K562 (cell line): Measurements from ENCODE around the gene CSTF2T.

Experiments used
- FOXA1 ChIP-seq: fragments of 450-650 bp; IDR thresholded peaks from 2 replicates; pipeline ENCODE4 v1.6.1; 2016; ENCODE audit warnings: mild to moderate bottlenecking, borderline replicate concordance
- FOXM1 ChIP-seq, 2 experiments: fragments of 450-650 bp in 1 of 2; sonication (generic) in 1 of 2; formaldehyde crosslinking in 1 of 2; IDR thresholded peaks; 2 replicates each; pipeline versions ENCODE4 v1.6.1 to v1.9.0; 2017 to 2022; ENCODE audit warnings: low read depth in 2 of 2, mild to moderate bottlenecking in 2 of 2, missing genetic modification reagents in 1 of 2, moderate library complexity in 1 of 2
- JUND ChIP-seq, 2 experiments: IDR thresholded peaks; 2 replicates in 1 of 2; 3 replicates in 1 of 2; pipeline ENCODE4 v1.6.1; 2011; ENCODE audit warnings: borderline replicate concordance in 2 of 2, low read depth in 2 of 2, low read length in 2 of 2, improper control_type of control experiment in 1 of 2, missing biosample characterization in 1 of 2, missing genetic modification characterization in 1 of 2, missing genetic modification reagents in 1 of 2
- MYC ChIP-seq, 2 experiments: fragments of 250-450 bp in 1 of 2; sonication (Bioruptor Pico) in 1 of 2; IDR thresholded peaks; 2 replicates each; pipeline versions ENCODE4 v1.5.1 to v1.6.1; 2012 to 2021; ENCODE audit warnings: low read depth in 2 of 2, borderline replicate concordance in 1 of 2, improper control_type of control experiment in 1 of 2, low read length in 1 of 2, mild to moderate bottlenecking in 1 of 2, moderate library complexity in 1 of 2
- SIN3A ChIP-seq, 2 experiments: fragments of 150-350 bp in 1 of 2; IDR thresholded peaks; 2 replicates each; pipeline ENCODE4 v1.6.1; 2011 to 2016; ENCODE audit warnings: borderline replicate concordance in 2 of 2, low read depth in 2 of 2, low read length in 2 of 2, mild to moderate bottlenecking in 2 of 2, moderate library complexity in 2 of 2; ENCODE audit not compliant: control insufficient read depth in 1 of 2
- ZNF384 ChIP-seq: IDR thresholded peaks from 2 replicates; pipeline ENCODE4 v1.6.1; 2012; ENCODE audit warnings: low read depth, low read length, improper control_type of control experiment
- TF ChIP-seq, protein P1 (sequence below): fragments of 450-650 bp; formaldehyde crosslinking; IDR thresholded peaks from 2 replicates; pipeline ENCODE4 v1.4.0; 2022; ENCODE audit warnings: missing genetic modification characterization
- TF ChIP-seq, protein P2 (sequence below), 2 experiments: IDR thresholded peaks; 2 replicates each; pipeline ENCODE4 v1.6.1; 2011; ENCODE audit warnings: borderline replicate concordance in 1 of 2, control low read depth in 1 of 2, low read depth in 1 of 2, low read length in 1 of 2, mild to moderate bottlenecking in 1 of 2, mixed read lengths in 1 of 2, moderate library complexity in 1 of 2; ENCODE audit not compliant: insufficient read depth in 1 of 2, insufficient read length in 1 of 2, poor library complexity in 1 of 2, severe bottlenecking in 1 of 2; ENCODE audit errors: extremely low read depth in 1 of 2

GRCh38 chr10:51745397-51745796 lies 46.0 kb upstream of the CSTF2T start:
- TF ChIP-seq FOXM1 (IDR thresholded peaks at IDR 0.05; ENCODE audit: low read depth): no peak
- TF ChIP-seq FOXM1 (CRISPR knock-in tag; IDR thresholded peaks at IDR 0.05; ENCODE audit: low read depth): no peak
- TF ChIP-seq MYC (IDR thresholded peaks at IDR 0.05; ENCODE audit: low read depth, low read length): no peak
- TF ChIP-seq MYC (CRISPR knock-in tag; IDR thresholded peaks at IDR 0.05; ENCODE audit: borderline replicate concordance, low read depth): no peak
- TF ChIP-seq ZNF384: no peak
- TF ChIP-seq JUND (IDR thresholded peaks at IDR 0.05; ENCODE audit: borderline replicate concordance, low read depth, low read length): no peak
- TF ChIP-seq JUND (tag; IDR thresholded peaks at IDR 0.05; ENCODE audit: borderline replicate concordance, low read depth, low read length): no peak
- TF ChIP-seq, protein P1, sequence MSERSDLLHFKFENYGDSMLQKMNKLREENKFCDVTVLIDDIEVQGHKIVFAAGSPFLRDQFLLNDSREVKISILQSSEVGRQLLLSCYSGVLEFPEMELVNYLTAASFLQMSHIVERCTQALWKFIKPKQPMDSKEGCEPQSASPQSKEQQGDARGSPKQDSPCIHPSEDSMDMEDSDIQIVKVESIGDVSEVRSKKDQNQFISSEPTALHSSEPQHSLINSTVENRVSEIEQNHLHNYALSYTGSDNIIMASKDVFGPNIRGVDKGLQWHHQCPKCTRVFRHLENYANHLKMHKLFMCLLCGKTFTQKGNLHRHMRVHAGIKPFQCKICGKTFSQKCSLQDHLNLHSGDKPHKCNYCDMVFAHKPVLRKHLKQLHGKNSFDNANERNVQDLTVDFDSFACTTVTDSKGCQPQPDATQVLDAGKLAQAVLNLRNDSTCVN (CRISPR knock-in tag): no peak
- TF ChIP-seq FOXA1: no peak
- TF ChIP-seq SIN3A (IDR thresholded peaks at IDR 0.05; ENCODE audit: borderline replicate concordance in 2 of 2, control insufficient read depth in 1 of 2, low read depth in 2 of 2, low read length in 2 of 2): no peak
- TF ChIP-seq, protein P2, sequence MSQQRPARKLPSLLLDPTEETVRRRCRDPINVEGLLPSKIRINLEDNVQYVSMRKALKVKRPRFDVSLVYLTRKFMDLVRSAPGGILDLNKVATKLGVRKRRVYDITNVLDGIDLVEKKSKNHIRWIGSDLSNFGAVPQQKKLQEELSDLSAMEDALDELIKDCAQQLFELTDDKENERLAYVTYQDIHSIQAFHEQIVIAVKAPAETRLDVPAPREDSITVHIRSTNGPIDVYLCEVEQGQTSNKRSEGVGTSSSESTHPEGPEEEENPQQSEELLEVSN (IDR thresholded peaks at IDR 0.05; ENCODE audit: borderline replicate concordance in 1 of 2, extremely low read depth in 1 of 2, insufficient read depth in 1 of 2, insufficient read length in 1 of 2, low read depth in 1 of 2, low read length in 1 of 2, poor library complexity in 1 of 2, severe bottlenecking in 1 of 2): no peak
